Loucy (cell line): ENCODE results near the gene CTNNBL1.

Experiments used
- H2AFZ ChIP-seq: fragments of 200-600 bp; sonication (generic); 2 replicates; pipeline ENCODE4 v1.6.0; 2016; ENCODE audit warnings: antibody characterized with exemption, mild to moderate bottlenecking, low read length, moderate library complexity
- H3F3A ChIP-seq: fragments of 200-600 bp; 2 replicates; pipeline ENCODE4 v1.6.0; 2016; ENCODE audit warnings: antibody characterized with exemption, low read depth, mild to moderate bottlenecking
- H3K27me3 ChIP-seq: fragments of 200-600 bp; sonication (generic); 2 replicates; pipeline ENCODE4 v1.6.1; 2014; ENCODE audit warnings: low read length, mild to moderate bottlenecking; ENCODE audit not compliant: insufficient read depth, poor library complexity, severe bottlenecking
- H3K36me3 ChIP-seq: fragments of 200-600 bp; sonication (generic); 2 replicates; pipeline ENCODE4 v1.6.1; 2016; ENCODE audit warnings: low read length; ENCODE audit not compliant: insufficient read depth
- H3K4me1 ChIP-seq: fragments of 200-600 bp; sonication (generic); 2 replicates; pipeline ENCODE4 v1.5.1; 2014; ENCODE audit warnings: low read length, mild to moderate bottlenecking; ENCODE audit not compliant: insufficient read depth, poor library complexity, severe bottlenecking
- H3K4me2 ChIP-seq: fragments of 200-600 bp; sonication (generic); 2 replicates; pipeline ENCODE4 v1.6.0; 2014; ENCODE audit warnings: antibody characterized with exemption, low read length, low read depth, mild to moderate bottlenecking; ENCODE audit not compliant: poor library complexity, severe bottlenecking
- H3K4me3 ChIP-seq: fragments of 200-600 bp; sonication (generic); 2 replicates; pipeline ENCODE4 v1.5.1; 2014; ENCODE audit warnings: low read length, mild to moderate bottlenecking, mixed read lengths; ENCODE audit not compliant: poor library complexity, severe bottlenecking
- H3K79me2 ChIP-seq: fragments of 200-600 bp; sonication (generic); 2 replicates; pipeline ENCODE4 v1.6.1; 2014; ENCODE audit warnings: low read length; ENCODE audit not compliant: insufficient read depth
- H3K9ac ChIP-seq: fragments of 200-600 bp; sonication (generic); 2 replicates; pipeline ENCODE4 v1.6.0; 2014; ENCODE audit warnings: mild to moderate bottlenecking, low read depth, low read length, moderate library complexity; ENCODE audit not compliant: poor library complexity, severe bottlenecking
- H3K9me2 ChIP-seq: fragments of 200-600 bp; sonication (generic); replicated peaks from 2 replicates; pipeline ENCODE4 v1.6.1; 2016; ENCODE audit warnings: low read depth, low read length, mixed read lengths
- H3K9me3 ChIP-seq: fragments of 200-600 bp; sonication (generic); 2 replicates; pipeline ENCODE4 v1.6.1; 2014; ENCODE audit warnings: mild to moderate bottlenecking, antibody characterized with exemption, low read length, low read depth; ENCODE audit not compliant: insufficient read depth
- H4K20me1 ChIP-seq: fragments of 200-600 bp; sonication (generic); 2 replicates; pipeline ENCODE4 v1.6.0; 2014; ENCODE audit warnings: antibody characterized with exemption, low read length, mild to moderate bottlenecking; ENCODE audit not compliant: insufficient read depth, poor library complexity, severe bottlenecking
- EZH2phosphoT487 ChIP-seq: fragments of 200-600 bp; IDR thresholded peaks from 2 replicates; pipeline ENCODE4 v1.6.1; 2018; ENCODE audit warnings: antibody characterized with exemption, mild to moderate bottlenecking, moderate library complexity, borderline replicate concordance
- TF ChIP-seq, protein P1 (sequence below): fragments of 200-600 bp; sonication (generic); conservative IDR thresholded peaks from 2 replicates; pipeline ENCODE4 v1.5.1; 2014; ENCODE audit warnings: mild to moderate bottlenecking, antibody characterized with exemption, low read length

Gene CTNNBL1

DNA sequence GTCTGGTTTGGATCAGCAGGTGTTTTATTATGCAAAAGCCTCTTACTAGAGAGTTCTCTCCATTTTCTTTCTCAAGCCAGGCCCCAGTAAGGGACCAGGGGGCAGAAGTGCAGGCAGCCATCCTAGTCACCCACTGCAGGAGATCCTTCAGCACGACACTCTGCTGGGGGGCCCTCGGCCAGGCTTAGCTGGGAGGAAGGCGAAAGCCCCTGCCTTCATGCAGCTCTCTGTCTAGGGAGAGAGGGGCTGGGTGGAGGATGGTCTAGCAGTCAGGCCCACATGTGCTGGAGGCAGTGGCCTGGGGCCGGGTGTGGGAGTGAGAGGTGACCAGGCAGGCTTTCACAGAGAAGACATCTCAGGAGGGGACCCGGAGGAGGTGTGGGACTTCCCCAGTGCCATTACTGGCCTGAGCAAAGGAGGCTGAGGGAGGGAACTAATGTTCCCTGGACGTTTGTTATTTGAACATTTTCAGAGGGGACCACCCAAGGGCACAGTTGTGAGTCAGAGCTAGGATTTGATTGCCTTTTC is 175.6 kb downstream of the CTNNBL1 start:
- H3K4me3 ChIP-seq: no peak overlapping the region
- H3K9me3 ChIP-seq: no peaks in the 10 kb centered on the region
- TF ChIP-seq EZH2phosphoT487: no peak
- TF ChIP-seq, protein P1, sequence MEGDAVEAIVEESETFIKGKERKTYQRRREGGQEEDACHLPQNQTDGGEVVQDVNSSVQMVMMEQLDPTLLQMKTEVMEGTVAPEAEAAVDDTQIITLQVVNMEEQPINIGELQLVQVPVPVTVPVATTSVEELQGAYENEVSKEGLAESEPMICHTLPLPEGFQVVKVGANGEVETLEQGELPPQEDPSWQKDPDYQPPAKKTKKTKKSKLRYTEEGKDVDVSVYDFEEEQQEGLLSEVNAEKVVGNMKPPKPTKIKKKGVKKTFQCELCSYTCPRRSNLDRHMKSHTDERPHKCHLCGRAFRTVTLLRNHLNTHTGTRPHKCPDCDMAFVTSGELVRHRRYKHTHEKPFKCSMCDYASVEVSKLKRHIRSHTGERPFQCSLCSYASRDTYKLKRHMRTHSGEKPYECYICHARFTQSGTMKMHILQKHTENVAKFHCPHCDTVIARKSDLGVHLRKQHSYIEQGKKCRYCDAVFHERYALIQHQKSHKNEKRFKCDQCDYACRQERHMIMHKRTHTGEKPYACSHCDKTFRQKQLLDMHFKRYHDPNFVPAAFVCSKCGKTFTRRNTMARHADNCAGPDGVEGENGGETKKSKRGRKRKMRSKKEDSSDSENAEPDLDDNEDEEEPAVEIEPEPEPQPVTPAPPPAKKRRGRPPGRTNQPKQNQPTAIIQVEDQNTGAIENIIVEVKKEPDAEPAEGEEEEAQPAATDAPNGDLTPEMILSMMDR: no peak
- H3F3A ChIP-seq: no peaks in the 10 kb centered on the region
- H3K27me3 ChIP-seq: no peaks in the 10 kb centered on the region
- no peak overlapping the region for H2AFZ ChIP-seq
- no peaks in the 10 kb centered on the region for H3K9me2 ChIP-seq
- H3K4me2 ChIP-seq: no peak overlapping the region
- no peaks in the 10 kb centered on the region for H3K79me2 ChIP-seq
- no peak overlapping the region for H3K9ac ChIP-seq
- no peaks in the 10 kb centered on the region for H3K4me1 ChIP-seq
- H4K20me1 ChIP-seq: no peaks in the 10 kb centered on the region
- peaks cover 75% of the 10 kb centered on the region; the same call in 1 of the 2 replicates for H3K36me3 ChIP-seq

DNA sequence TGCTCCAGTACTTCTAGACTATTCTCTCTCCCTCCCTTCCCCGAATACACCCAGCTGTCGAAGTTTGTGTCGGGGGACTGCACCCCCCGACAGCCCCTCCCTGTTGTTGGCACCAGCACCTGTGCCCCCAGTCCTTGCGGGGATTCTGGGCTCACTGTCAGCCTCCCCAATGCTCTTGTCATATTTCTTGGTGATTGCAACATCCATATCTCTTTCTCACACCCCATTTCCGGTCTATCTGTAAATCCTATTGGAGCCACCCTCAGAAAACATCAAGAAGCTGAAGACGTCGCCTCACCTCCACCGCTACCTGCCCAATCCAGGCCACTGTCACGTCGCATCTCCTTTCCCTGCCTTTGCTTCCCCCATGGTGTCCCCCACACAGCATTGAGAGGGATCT is 176.5 kb downstream of the CTNNBL1 start:
- Histone ChIP-seq H3K9me3 (no peaks in the 10 kb centered on the region), H4K20me1 (no peaks in the 10 kb centered on the region), H3K4me3 (no peak overlapping the region), H2AFZ (no peak overlapping the region), H3K79me2 (no peaks in the 10 kb centered on the region), H3F3A (no peaks in the 10 kb centered on the region), H3K4me1 (no peaks in the 10 kb centered on the region), H3K4me2 (no peak overlapping the region), H3K27me3 (no peaks in the 10 kb centered on the region), H3K9me2 (no peaks in the 10 kb centered on the region), H3K9ac (no peak overlapping the region), H3K36me3 (peaks cover 74% of the 10 kb centered on the region; the same call in 1 of the 2 replicates)
- TF ChIP-seq EZH2phosphoT487: no peak
- TF ChIP-seq, protein P1: no peak

DNA sequence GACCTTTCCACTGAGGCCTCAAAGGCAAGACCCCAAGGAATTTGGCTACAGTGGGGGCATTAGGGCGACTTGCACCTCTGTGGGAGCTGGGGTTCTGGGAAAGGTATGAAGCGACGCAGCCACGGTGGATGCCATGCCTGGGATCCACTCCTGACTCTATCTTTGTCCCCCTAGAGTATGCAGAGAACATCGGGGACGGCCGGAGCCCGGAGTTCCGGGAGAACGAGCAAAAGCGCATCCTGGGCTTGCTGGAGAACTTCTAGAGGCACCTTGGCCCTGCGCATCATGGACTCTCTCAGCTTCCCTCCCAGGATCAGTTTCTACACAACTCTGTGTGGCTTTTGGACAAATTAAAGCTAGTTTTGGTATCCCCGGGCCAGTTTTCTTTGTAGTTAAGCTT is 177.9 kb downstream of the CTNNBL1 start:
- no peak overlapping the region for H3K9ac ChIP-seq
- no peaks in the 10 kb centered on the region for H3K27me3 ChIP-seq
- H3K79me2 ChIP-seq: no peaks in the 10 kb centered on the region
- H3F3A ChIP-seq: no peaks in the 10 kb centered on the region
- H2AFZ ChIP-seq: no peak overlapping the region
- TF ChIP-seq, protein P1: no peak
- TF ChIP-seq EZH2phosphoT487: no peak
- H3K4me1 ChIP-seq: no peaks in the 10 kb centered on the region
- H3K4me3 ChIP-seq: no peak overlapping the region
- no peak overlapping the region for H3K4me2 ChIP-seq
- no peaks in the 10 kb centered on the region for H3K9me3 ChIP-seq
- H4K20me1 ChIP-seq: no peaks in the 10 kb centered on the region
- peaks cover 68% of the 10 kb centered on the region; the same call in 1 of the 2 replicates for H3K36me3 ChIP-seq
- no peaks in the 10 kb centered on the region for H3K9me2 ChIP-seq
